Nucleus accumbens (tissue), 56 donors: Measurements from ENCODE around the gene ENOX1.
A peak's percentile ranks its signal among the peaks of the same experiment; 100 is the strongest.
"Not testable (repeated sequence)": the region's sequence is repeated elsewhere in the genome, so short reads cannot be mapped to it uniquely, and the experiment has no call there.

Experiments used
- DNase-seq, 56 donors: peaks; one replicate each; lab custom pipeline; 2025; lab: John Stamatoyannopoulos, UW

Gene ENOX1

GRCh38 chr13:43444081-43444480 is 342.7 kb downstream of the ENOX1 start:
- DNase-seq: no peak

GRCh38 chr13:43441899-43442499 is 344.8 kb downstream of the ENOX1 start:
- no peak for DNase-seq

- no peak for DNase-seq
Measured at GRCh38 chr13:43441464-43441863, 345.3 kb downstream of the ENOX1 start.

GRCh38 chr13:43434191-43434590 is 352.6 kb downstream of the ENOX1 start:
- DNase-seq: no peak

GRCh38 chr13:43433691-43434141 is 353.1 kb downstream of the ENOX1 start:
- DNase-seq: no peak

GRCh38 chr13:43432958-43433357 is 353.8 kb downstream of the ENOX1 start:
- no peak for DNase-seq

GRCh38 chr13:43431841-43432240 is 354.9 kb downstream of the ENOX1 start:
- no peak for DNase-seq

- DNase-seq: no peak
Measured at GRCh38 chr13:43431290-43431716, 355.5 kb downstream of the ENOX1 start.

- no peak for DNase-seq
Measured at GRCh38 chr13:43428545-43429296, 358.1 kb downstream of the ENOX1 start.

GRCh38 chr13:43426355-43426754 is 360.4 kb downstream of the ENOX1 start:
- DNase-seq: no peak

GRCh38 chr13:43425234-43425633 is 361.5 kb downstream of the ENOX1 start:
- no peak for DNase-seq

GRCh38 chr13:43424412-43424811 is 362.4 kb downstream of the ENOX1 start:
- DNase-seq: no peak

GRCh38 chr13:43422116-43422515 is 364.7 kb downstream of the ENOX1 start:
- no peak for DNase-seq

- not testable (repeated sequence) for DNase-seq
Measured at GRCh38 chr13:43416842-43417241, 369.9 kb downstream of the ENOX1 start.

- DNase-seq: not testable (repeated sequence)
Measured at GRCh38 chr13:43416408-43416807, 370.4 kb downstream of the ENOX1 start.

- not testable (repeated sequence) for DNase-seq
Measured at GRCh38 chr13:43415903-43416391, 370.8 kb downstream of the ENOX1 start.

- DNase-seq: no peak
Measured at GRCh38 chr13:43414111-43414510, 372.7 kb downstream of the ENOX1 start.

- peak in 39 of 56 donors; percentile 1 to 64 (median 25) for DNase-seq
Measured at GRCh38 chr13:43411741-43412140, 375.0 kb downstream of the ENOX1 start.

GRCh38 chr13:43411211-43411610 is 375.6 kb downstream of the ENOX1 start:
- DNase-seq: peak in 4 of 56 donors; percentile 2 to 37 (median 8)

GRCh38 chr13:43408274-43408673 is 378.5 kb downstream of the ENOX1 start:
- no peak for DNase-seq

- no peak for DNase-seq
Measured at GRCh38 chr13:43407023-43407581, 379.7 kb downstream of the ENOX1 start.

- DNase-seq: no peak
Measured at GRCh38 chr13:43405457-43405856, 381.3 kb downstream of the ENOX1 start.
